H9 (cell line): ENCODE measurements around the gene MCAT. TPM values are rescaled to one million over a fixed set of nuclear protein-coding genes. Genes with fewer than 3 reads are reported as not detected.

ENCODE experiments used
- DNase-seq: peaks from one replicate; pipeline ENCODE4 v3.0.0-alpha.2; 2017
- H2AFZ ChIP-seq: one replicate; pipeline ENCODE4 v1.6.1; 2013; ENCODE audit warnings: mild to moderate bottlenecking, low read length, control low read depth, moderate library complexity
- H2AK5ac ChIP-seq: 2 replicates; pipeline ENCODE4 v1.6.1; 2013; ENCODE audit warnings: low read length, control low read depth, mixed read lengths; ENCODE audit not compliant: insufficient read length
- H2BK120ac ChIP-seq: one replicate; pipeline ENCODE4 v1.6.1; 2013; ENCODE audit warnings: low read depth, mild to moderate bottlenecking, low read length, control low read depth, inconsistent platforms; ENCODE audit not compliant: poor library complexity, severe bottlenecking
- H2BK12ac ChIP-seq: 2 replicates; pipeline ENCODE4 v1.6.1; 2013; ENCODE audit warnings: low read length, control low read depth, mixed read lengths, low read depth; ENCODE audit not compliant: insufficient read length
- H2BK15ac ChIP-seq: 2 replicates; pipeline ENCODE4 v1.6.1; 2013; ENCODE audit warnings: low read depth, low read length, control low read depth
- H2BK20ac ChIP-seq: one replicate; pipeline ENCODE4 v1.6.1; 2013; ENCODE audit warnings: low read depth, mild to moderate bottlenecking, low read length, control low read depth, inconsistent platforms; ENCODE audit not compliant: poor library complexity, severe bottlenecking
- H2BK5ac ChIP-seq: 2 replicates; pipeline ENCODE4 v1.6.1; 2013; ENCODE audit warnings: low read length, control low read depth, mixed read lengths; ENCODE audit not compliant: insufficient read length
- H3K14ac ChIP-seq: 2 replicates; pipeline ENCODE4 v1.6.1; 2013; ENCODE audit warnings: low read length, control low read depth; ENCODE audit not compliant: insufficient read depth
- H3K18ac ChIP-seq: 2 replicates; pipeline ENCODE4 v1.6.1; 2013; ENCODE audit warnings: low read depth, mild to moderate bottlenecking, mixed read lengths, low read length, control low read depth; ENCODE audit not compliant: insufficient read length
- H3K23ac ChIP-seq: 2 replicates; pipeline ENCODE4 v1.6.1; 2013; ENCODE audit warnings: low read length, control low read depth, mixed read lengths, low read depth; ENCODE audit not compliant: insufficient read length
- H3K23me2 ChIP-seq: 2 replicates; pipeline ENCODE4 v1.6.1; 2013; ENCODE audit warnings: low read depth, mild to moderate bottlenecking, mixed read lengths, low read length, control low read depth; ENCODE audit not compliant: insufficient read length, poor library complexity, severe bottlenecking
- H3K27ac ChIP-seq: 2 replicates; pipeline ENCODE4 v1.5.1; 2013; ENCODE audit warnings: low read length, control low read depth, mixed read lengths, low read depth; ENCODE audit not compliant: insufficient read length
- H3K27me3 ChIP-seq: 2 replicates; pipeline ENCODE4 v1.6.1; 2013; ENCODE audit warnings: low read length, control low read depth, inconsistent platforms; ENCODE audit not compliant: insufficient read depth
- H3K4ac ChIP-seq: 2 replicates; pipeline ENCODE4 v1.6.1; 2013; ENCODE audit warnings: low read depth, mild to moderate bottlenecking, control low read depth, inconsistent platforms, low read length, moderate library complexity
- H3K4me1 ChIP-seq: 2 replicates; pipeline ENCODE4 v1.6.1; 2013; ENCODE audit warnings: low read length, control low read depth, inconsistent platforms; ENCODE audit not compliant: insufficient read depth
- H3K4me2 ChIP-seq: 2 replicates; pipeline ENCODE4 v1.6.1; 2013; ENCODE audit warnings: low read length, control low read depth, mixed read lengths; ENCODE audit not compliant: insufficient read length, insufficient read depth
- H3K56ac ChIP-seq: 2 replicates; pipeline ENCODE4 v1.6.1; 2013; ENCODE audit warnings: low read depth, mild to moderate bottlenecking, mixed read lengths, low read length, control low read depth; ENCODE audit not compliant: insufficient read length
- H3K79me1 ChIP-seq: 2 replicates; pipeline ENCODE4 v1.6.1; 2013; ENCODE audit warnings: low read depth, mild to moderate bottlenecking, moderate library complexity, low read length, control low read depth, inconsistent platforms; ENCODE audit not compliant: insufficient read depth, poor library complexity, severe bottlenecking
- H3K79me2 ChIP-seq: 2 replicates; pipeline ENCODE4 v1.6.1; 2013; ENCODE audit warnings: low read length, control low read depth, inconsistent platforms; ENCODE audit not compliant: insufficient read depth
- H3K9ac ChIP-seq: 2 replicates; pipeline ENCODE4 v1.6.1; 2013; ENCODE audit warnings: low read length, control low read depth, mixed read lengths; ENCODE audit not compliant: insufficient read length; ENCODE audit errors: extremely low read depth
- H3K9me3 ChIP-seq: one replicate; pipeline ENCODE4 v1.6.1; 2013; ENCODE audit warnings: low read depth, low read length, inconsistent platforms; ENCODE audit not compliant: control insufficient read depth
- H3T11ph ChIP-seq: one replicate; pipeline ENCODE4 v1.6.1; 2013; ENCODE audit warnings: mild to moderate bottlenecking, low read length, control low read depth, inconsistent platforms
- H4K20me1 ChIP-seq: one replicate; pipeline ENCODE4 v1.6.1; 2013; ENCODE audit not compliant: control insufficient read depth, insufficient read length, insufficient read depth
- H4K5ac ChIP-seq: 2 replicates; pipeline ENCODE4 v1.6.1; 2013; ENCODE audit warnings: low read depth, mild to moderate bottlenecking, mixed read lengths, low read length, control low read depth; ENCODE audit not compliant: insufficient read length
- H4K8ac ChIP-seq: replicated peaks from 2 replicates; pipeline ENCODE4 v1.6.1; 2013; ENCODE audit warnings: low read length, control low read depth, mixed read lengths, low read depth; ENCODE audit not compliant: insufficient read length
- H4K91ac ChIP-seq: 2 replicates; pipeline ENCODE4 v1.6.1; 2013; ENCODE audit warnings: low read depth, mild to moderate bottlenecking, moderate library complexity, mixed read lengths, low read length, control low read depth; ENCODE audit not compliant: insufficient read length
- H3K27ac Mint-ChIP-seq, 3 experiments: 2 replicates in 2 of 3; 3 replicates in 1 of 3; pipeline ENCODE4 v1.8.0; 2020 to 2021; ENCODE audit warnings: mixed read lengths in 3 of 3, mild to moderate bottlenecking in 1 of 3, moderate library complexity in 1 of 3
- H3K27me3 Mint-ChIP-seq: 2 replicates; pipeline ENCODE4 v1.8.0; 2021; ENCODE audit warnings: low read depth, mild to moderate bottlenecking, moderate library complexity, mixed read lengths
- H3K36me3 Mint-ChIP-seq, 3 experiments: 2 replicates in 2 of 3; 3 replicates in 1 of 3; pipeline ENCODE4 v1.8.0; 2020 to 2021; ENCODE audit warnings: low read depth in 3 of 3, mixed read lengths in 3 of 3; ENCODE audit not compliant: insufficient read depth in 1 of 3
- H3K4me1 Mint-ChIP-seq, 2 experiments: 2 replicates each; pipeline ENCODE4 v1.8.0; 2020; ENCODE audit warnings: mixed read lengths in 2 of 2
- H3K4me3 Mint-ChIP-seq, 2 experiments: 2 replicates in 1 of 2; 3 replicates in 1 of 2; pipeline ENCODE4 v1.8.0; 2020 to 2021; ENCODE audit warnings: mild to moderate bottlenecking in 2 of 2, mixed read lengths in 2 of 2, moderate library complexity in 1 of 2
- H3K9me3 Mint-ChIP-seq, 2 experiments: 2 replicates in 1 of 2; 3 replicates in 1 of 2; pipeline ENCODE4 v1.8.0; 2020; ENCODE audit warnings: mild to moderate bottlenecking in 2 of 2, mixed read lengths in 2 of 2, moderate library complexity in 1 of 2
- WGBS: extraction: QIAGEN DNeasy Blood & Tissue Kit; methylation state at CpG from one replicate; pipeline ENCODE4 v1.1.7; 2013; ENCODE audit warnings: missing lambda C conversion rate, low lambda C conversion rate, mixed read lengths; ENCODE audit not compliant: insufficient read length; ENCODE audit errors: extremely low coverage; 5-methylcytosine and 5-hydroxymethylcytosine counted together
- total RNA-seq: library from RNA; stranded (reverse); gene quantifications from 2 replicates; pipeline ENCODE4 v1.2.1, GENCODE V29; 2021
- TF ChIP-seq, protein P1 (sequence below): fragments of 200-600 bp; sonication (generic); conservative IDR thresholded peaks from 3 replicates; pipeline ENCODE4 v1.8.0; 2021; ENCODE audit warnings: antibody characterized with exemption, mild to moderate bottlenecking

Gene MCAT
- total RNA-seq, 1 experiment from 2014 or later: 20.3 TPM

DNA sequence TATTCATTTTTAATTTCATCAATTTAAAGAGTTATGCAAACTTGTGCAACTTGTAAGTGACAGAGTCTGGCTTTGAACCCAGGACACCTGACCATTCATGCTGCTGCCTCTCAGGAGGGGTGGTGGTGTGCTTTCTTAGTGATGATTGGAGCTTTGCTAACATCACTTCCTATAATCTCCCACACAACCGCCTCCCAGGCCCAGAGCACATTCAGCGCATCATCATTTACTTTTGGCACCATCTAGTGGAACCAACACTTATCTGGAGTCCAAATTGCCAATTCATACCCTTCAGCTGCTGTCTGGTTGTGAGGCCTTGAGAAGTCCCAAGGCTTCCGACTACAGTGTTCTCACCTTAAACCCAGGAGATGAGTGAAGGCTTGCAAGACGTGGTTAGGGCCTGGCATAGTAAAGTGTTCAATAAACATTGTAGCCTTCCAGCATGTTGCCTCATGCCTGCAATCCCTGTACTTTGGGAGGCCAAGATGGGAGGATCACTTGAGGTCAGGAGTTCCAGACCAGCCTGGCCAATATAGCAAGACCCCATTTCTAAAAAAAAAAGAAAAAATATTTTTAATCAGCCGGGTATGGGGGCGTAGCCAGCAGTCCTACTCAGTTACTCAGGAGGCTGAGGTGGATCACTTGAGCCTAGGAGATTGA, 52.9 kb downstream of the MCAT start:
- no peaks in the 10 kb centered on the region for H3K79me1 ChIP-seq
- H3K14ac ChIP-seq: no peak overlapping the region
- H4K20me1 ChIP-seq: no peaks in the 10 kb centered on the region
- no peak overlapping the region for H4K5ac ChIP-seq
- Mint-ChIP-seq H3K4me1 (peaks cover 6 to 23% of the 10 kb centered on the region in 2 experiments; a peak in 3 of 4 replicates), H3K36me3 (peaks cover 0 to 4% (median under 1%) of the 10 kb centered on the region in 3 experiments; a peak in 4 of 7 replicates), H3K27me3 (no peaks in the 10 kb centered on the region), H3K9me3 (no peaks in the 10 kb centered on the region; a peak in 2 of 5 replicates), H3K4me3 (peak overlapping the region; percentile 74 to 91; a peak in 4 of 5 replicates), H3K27ac (no peak overlapping the region; a peak in 1 of 7 replicates)
- no peak overlapping the region for H3K4ac ChIP-seq
- TF ChIP-seq, protein P1, sequence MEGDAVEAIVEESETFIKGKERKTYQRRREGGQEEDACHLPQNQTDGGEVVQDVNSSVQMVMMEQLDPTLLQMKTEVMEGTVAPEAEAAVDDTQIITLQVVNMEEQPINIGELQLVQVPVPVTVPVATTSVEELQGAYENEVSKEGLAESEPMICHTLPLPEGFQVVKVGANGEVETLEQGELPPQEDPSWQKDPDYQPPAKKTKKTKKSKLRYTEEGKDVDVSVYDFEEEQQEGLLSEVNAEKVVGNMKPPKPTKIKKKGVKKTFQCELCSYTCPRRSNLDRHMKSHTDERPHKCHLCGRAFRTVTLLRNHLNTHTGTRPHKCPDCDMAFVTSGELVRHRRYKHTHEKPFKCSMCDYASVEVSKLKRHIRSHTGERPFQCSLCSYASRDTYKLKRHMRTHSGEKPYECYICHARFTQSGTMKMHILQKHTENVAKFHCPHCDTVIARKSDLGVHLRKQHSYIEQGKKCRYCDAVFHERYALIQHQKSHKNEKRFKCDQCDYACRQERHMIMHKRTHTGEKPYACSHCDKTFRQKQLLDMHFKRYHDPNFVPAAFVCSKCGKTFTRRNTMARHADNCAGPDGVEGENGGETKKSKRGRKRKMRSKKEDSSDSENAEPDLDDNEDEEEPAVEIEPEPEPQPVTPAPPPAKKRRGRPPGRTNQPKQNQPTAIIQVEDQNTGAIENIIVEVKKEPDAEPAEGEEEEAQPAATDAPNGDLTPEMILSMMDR: no peak
- no peak overlapping the region for H2BK12ac ChIP-seq
- no peak overlapping the region for H4K8ac ChIP-seq
- no peak overlapping the region for H3K56ac ChIP-seq
- H2BK15ac ChIP-seq: no peak overlapping the region
- no CpG with 5 or more reads among the region's 6 CpGs for WGBS
- H3K4me2 ChIP-seq: no peak overlapping the region
- H2BK20ac ChIP-seq: no peak overlapping the region
- no peak overlapping the region for H3K18ac ChIP-seq
- no peak for DNase-seq
- no peak overlapping the region for H3K9ac ChIP-seq
- no peak overlapping the region for H2AK5ac ChIP-seq
- H2BK120ac ChIP-seq: no peak overlapping the region
- H3K4me1 ChIP-seq: no peaks in the 10 kb centered on the region
- H2AFZ ChIP-seq: no peak overlapping the region
- H3K9me3 ChIP-seq: no peaks in the 10 kb centered on the region
- H3T11ph ChIP-seq: no peak overlapping the region
- H2BK5ac ChIP-seq: no peak overlapping the region
- H3K23ac ChIP-seq: no peak overlapping the region
- H4K91ac ChIP-seq: no peak overlapping the region
- H3K27ac ChIP-seq: no peak overlapping the region
- H3K23me2 ChIP-seq: peaks cover 5% of the 10 kb centered on the region
- H3K27me3 ChIP-seq: no peaks in the 10 kb centered on the region
- no peaks in the 10 kb centered on the region for H3K79me2 ChIP-seq
